HG03469 (cell line): ENCODE measurements around the gene OSBPL5.

Experiments used
- ATAC-seq: cut with Tn5 transposase; IDR thresholded peaks from one replicate; pipeline ENCODE4 v1.9.1; 2021; ENCODE audit warnings: mild to moderate bottlenecking, moderate library complexity, moderate number of reproducible peaks; ENCODE audit not compliant: unreplicated experiment

OSBPL5 gene

GRCh38 chr11:3105791-3106735 is 59.0 kb downstream of the OSBPL5 start:
- ATAC-seq: no peak

GRCh38 chr11:3104961-3105790 is 59.9 kb downstream of the OSBPL5 start:
- ATAC-seq: no peak

GRCh38 chr11:3104051-3104714 is 60.9 kb downstream of the OSBPL5 start:
- no peak for ATAC-seq

GRCh38 chr11:3103076-3103475 is 62.0 kb downstream of the OSBPL5 start:
- ATAC-seq: no peak

GRCh38 chr11:3102641-3102921 is 62.5 kb downstream of the OSBPL5 start:
- ATAC-seq: no peak

- no peak for ATAC-seq
Observed at GRCh38 chr11:3101921-3102640, 63.0 kb downstream of the OSBPL5 start.

- no peak for ATAC-seq
Observed at GRCh38 chr11:3099178-3099577, 65.9 kb downstream of the OSBPL5 start.

GRCh38 chr11:3096909-3097530 is 68.1 kb downstream of the OSBPL5 start:
- ATAC-seq: no peak

- ATAC-seq: no peak
Observed at GRCh38 chr11:3095712-3096361, 69.3 kb downstream of the OSBPL5 start.

- ATAC-seq: no peak
Observed at GRCh38 chr11:3094223-3094824, 70.8 kb downstream of the OSBPL5 start.

GRCh38 chr11:3093281-3094191 is 71.6 kb downstream of the OSBPL5 start:
- ATAC-seq: no peak

- no peak for ATAC-seq
Observed at GRCh38 chr11:3092603-3093141, 72.4 kb downstream of the OSBPL5 start.

GRCh38 chr11:3091846-3092602 is 73.1 kb downstream of the OSBPL5 start:
- no peak for ATAC-seq

GRCh38 chr11:3091081-3091845 is 73.8 kb downstream of the OSBPL5 start:
- no peak for ATAC-seq

GRCh38 chr11:3090096-3090901 is 74.8 kb downstream of the OSBPL5 start:
- no peak for ATAC-seq
